SH-SY5Y (cell line): ENCODE data around the gene REXO1.

Source experiments
- GATA2 ChIP-seq: IDR thresholded peaks from 2 replicates; pipeline ENCODE4 v1.6.1; 2011; ENCODE audit warnings: mild to moderate bottlenecking, low read depth, low read length
- GATA3 ChIP-seq: IDR thresholded peaks from 2 replicates; pipeline ENCODE4 v1.6.1; 2011; ENCODE audit warnings: low read depth, mild to moderate bottlenecking, low read length, moderate library complexity

DNA sequence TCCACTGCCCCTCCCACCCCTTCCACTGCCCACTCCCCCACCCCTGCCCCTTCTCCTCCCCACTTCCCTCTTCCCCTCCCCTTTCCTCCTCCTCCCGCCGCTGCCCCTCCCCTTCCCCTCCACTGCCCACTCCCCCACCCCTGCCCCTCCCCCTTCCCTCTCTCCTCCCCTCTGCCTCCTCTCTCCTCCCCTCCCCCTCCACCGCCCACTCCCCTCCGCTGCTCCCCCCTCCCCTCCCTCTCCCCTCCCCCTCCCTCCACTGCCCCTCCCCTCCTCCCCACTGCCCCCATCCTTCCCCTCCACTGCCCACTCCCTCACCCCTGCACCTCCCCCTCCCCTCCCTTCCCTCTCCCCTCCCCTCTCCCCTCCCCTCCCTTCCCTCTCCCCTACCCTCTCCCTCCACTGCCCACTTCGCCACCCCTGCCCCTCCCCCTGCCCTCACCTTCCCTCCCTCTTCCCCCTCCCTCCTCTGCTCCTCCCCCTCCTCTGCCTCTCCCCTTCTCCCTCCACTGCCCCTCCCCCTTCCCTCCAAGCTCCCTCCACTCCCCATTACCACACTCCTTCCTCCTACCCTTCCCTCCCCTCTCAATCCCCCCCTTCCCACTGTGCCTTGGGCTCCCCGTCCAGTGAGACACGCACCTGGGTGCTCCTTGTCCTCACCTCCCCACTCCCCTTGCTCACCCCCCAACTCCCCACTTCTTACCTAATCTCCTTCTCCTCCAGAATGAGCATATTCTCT is 58.1 kb downstream of the REXO1 start:
- TF ChIP-seq GATA2 (no peak), GATA3 (no peak)
